H1 (cell line): ENCODE results near the gene SELENOS. TPM values are rescaled to one million over a fixed set of nuclear protein-coding genes. Genes with fewer than 3 reads are reported as not detected.

Experiments used
- CTCF ChIA-PET: fragments of 300-600 bp; sonication (Branson Sonifier 250); formaldehyde crosslinking; loops from one replicate; lab custom pipeline; 2021; ENCODE audit not compliant: partially characterized antibody; lab: Charles Lee
- POLR2A ChIA-PET: fragments of 300-600 bp; sonication (Branson Sonifier 250); formaldehyde crosslinking; loops from one replicate; lab custom pipeline; 2021; ENCODE audit warnings: inconsistent platforms; ENCODE audit not compliant: partially characterized antibody; lab: Charles Lee
- DNase-seq, 2 experiments: peaks; one replicate each; pipeline versions ENCODE4 v3.0.0 to v3.0.0-alpha.2; 2010 to 2022; ENCODE audit warnings: low spot score in 2 of 2, low read depth in 1 of 2, mixed read lengths in 1 of 2
- FAIRE-seq: peaks from 2 replicates; lab custom pipeline; 2011; peaks lifted over from hg19 to GRCh38; lab: Jason Lieb, UNC
- H2AFZ ChIP-seq: 2 replicates; pipeline ENCODE4 v1.8.1; 2012; ENCODE audit warnings: low read length, inconsistent platforms
- H2AK5ac ChIP-seq: 2 replicates; pipeline ENCODE4 v1.6.1; 2013; ENCODE audit warnings: low read depth, low read length
- H2BK120ac ChIP-seq: replicated peaks from 2 replicates; pipeline ENCODE3; 2013; ENCODE audit warnings: low read depth, low read length, inconsistent platforms
- H2BK12ac ChIP-seq: 2 replicates; pipeline ENCODE4 v1.6.1; 2013; ENCODE audit warnings: low read depth, low read length
- H2BK15ac ChIP-seq: 2 replicates; pipeline ENCODE4 v1.6.1; 2013; ENCODE audit warnings: low read length
- H2BK20ac ChIP-seq: 2 replicates; pipeline ENCODE4 v1.6.1; 2013; ENCODE audit warnings: low read length
- H2BK5ac ChIP-seq: 2 replicates; pipeline ENCODE4 v1.6.1; 2013; ENCODE audit warnings: low read depth, low read length
- H3K14ac ChIP-seq: 2 replicates; pipeline ENCODE4 v1.6.1; 2013; ENCODE audit warnings: inconsistent platforms; ENCODE audit not compliant: insufficient read length
- H3K18ac ChIP-seq: 2 replicates; pipeline ENCODE4 v1.6.1; 2013; ENCODE audit warnings: low read length; ENCODE audit errors: extremely low read depth
- H3K23ac ChIP-seq: 2 replicates; pipeline ENCODE4 v1.6.1; 2013; ENCODE audit warnings: inconsistent platforms; ENCODE audit not compliant: insufficient read length
- H3K23me2 ChIP-seq: 2 replicates; pipeline ENCODE4 v1.6.1; 2013; ENCODE audit warnings: low read depth, low read length
- H3K27ac ChIP-seq: 2 replicates; pipeline ENCODE4 v1.6.1; 2011; ENCODE audit warnings: low read depth, low read length, inconsistent platforms
- H3K27me3 ChIP-seq, 4 experiments: replicated peaks in 1 of 4; 1 replicate in 1 of 4; 2 replicates in 3 of 4; pipeline versions ENCODE4 v1.6.1 to v1.8.1; 2011 to 2013; ENCODE audit warnings: low read length in 3 of 4, mild to moderate bottlenecking in 3 of 4, inconsistent platforms in 2 of 4, mixed read lengths in 2 of 4, moderate library complexity in 1 of 4; ENCODE audit not compliant: control insufficient read depth in 3 of 4, insufficient read depth in 3 of 4; ENCODE audit errors: extremely low read depth in 1 of 4
- H3K36me3 ChIP-seq, 4 experiments: 2 replicates each; pipeline versions ENCODE4 v1.6.1 to v1.8.1; 2011 to 2013; ENCODE audit warnings: mild to moderate bottlenecking in 4 of 4, low read length in 3 of 4, moderate library complexity in 2 of 4, control low read depth in 1 of 4, inconsistent platforms in 1 of 4; ENCODE audit not compliant: insufficient read depth in 4 of 4, control insufficient read depth in 2 of 4
- H3K4ac ChIP-seq: replicated peaks from 2 replicates; pipeline ENCODE3; 2013; ENCODE audit warnings: low read length, low read depth, mixed read lengths, inconsistent platforms; ENCODE audit not compliant: insufficient read length
- H3K4me1 ChIP-seq, 4 experiments: replicated peaks in 1 of 4; 1 replicate in 1 of 4; 2 replicates in 3 of 4; pipeline versions ENCODE4 v1.6.1 to v1.8.1; 2011 to 2013; ENCODE audit warnings: low read length in 3 of 4, inconsistent platforms in 2 of 4, mixed read lengths in 1 of 4; ENCODE audit not compliant: insufficient read depth in 4 of 4, control insufficient read depth in 3 of 4
- H3K4me2 ChIP-seq, 2 experiments: 2 replicates each; pipeline versions ENCODE4 v1.6.1 to v1.8.1; 2011 to 2013; ENCODE audit warnings: low read depth in 2 of 2, low read length in 2 of 2, control low read depth in 1 of 2, inconsistent platforms in 1 of 2, mild to moderate bottlenecking in 1 of 2; ENCODE audit not compliant: insufficient read depth in 1 of 2
- H3K4me3 ChIP-seq, 4 experiments: fragments of 200-600, 300-600 bp in 1 of 4; sonication (generic), shearing (Covaris generic), sonication (Bioruptor Twin) in 1 of 4; 2 replicates each; pipeline versions ENCODE4 v1.5.1 to v1.8.1; 2011 to 2016; ENCODE audit warnings: low read length in 4 of 4, low read depth in 3 of 4, control low read depth in 2 of 4, inconsistent platforms in 2 of 4, mild to moderate bottlenecking in 2 of 4, mixed read lengths in 1 of 4, moderate library complexity in 1 of 4; ENCODE audit not compliant: insufficient read depth in 2 of 4; ENCODE audit errors: extremely low read depth in 1 of 4
- H3K56ac ChIP-seq: replicated peaks from 2 replicates; pipeline ENCODE3; 2013; ENCODE audit warnings: low read depth, mild to moderate bottlenecking, mixed read lengths, low read length, inconsistent platforms; ENCODE audit not compliant: insufficient read length
- H3K79me1 ChIP-seq: 2 replicates; pipeline ENCODE4 v1.6.1; 2013; ENCODE audit warnings: low read depth, low read length, control low read depth
- H3K79me2 ChIP-seq, 2 experiments: 2 replicates each; pipeline versions ENCODE4 v1.6.1 to v1.8.1; 2012 to 2013; ENCODE audit warnings: low read length in 2 of 2, mild to moderate bottlenecking in 2 of 2, inconsistent platforms in 1 of 2; ENCODE audit not compliant: insufficient read depth in 2 of 2, control insufficient read depth in 1 of 2
- H3K9ac ChIP-seq, 4 experiments: replicated peaks in 1 of 4; 1 replicate in 1 of 4; 2 replicates in 3 of 4; pipeline versions ENCODE4 v1.6.1 to v1.8.1; 2011 to 2013; ENCODE audit warnings: low read depth in 3 of 4, low read length in 3 of 4, control low read depth in 2 of 4, mild to moderate bottlenecking in 2 of 4, moderate library complexity in 2 of 4, inconsistent platforms in 1 of 4; ENCODE audit errors: extremely low read depth in 1 of 4
- H3K9me3 ChIP-seq, 2 experiments: 2 replicates each; pipeline versions ENCODE4 v1.6.1 to v1.8.1; 2012 to 2013; ENCODE audit warnings: mild to moderate bottlenecking in 2 of 2, moderate library complexity in 2 of 2, control low read depth in 1 of 2, inconsistent platforms in 1 of 2, low read depth in 1 of 2, low read length in 1 of 2, mixed read lengths in 1 of 2; ENCODE audit not compliant: insufficient read depth in 2 of 2
- H4K20me1 ChIP-seq, 2 experiments: replicated peaks in 1 of 2; 2 replicates each; pipeline versions ENCODE3 to v1.8.1; 2011 to 2013; ENCODE audit warnings: inconsistent platforms in 2 of 2, low read length in 2 of 2, mild to moderate bottlenecking in 1 of 2; ENCODE audit not compliant: insufficient read depth in 2 of 2, control insufficient read depth in 1 of 2
- H4K5ac ChIP-seq: 2 replicates; pipeline ENCODE4 v1.6.1; 2013; ENCODE audit warnings: low read length, low read depth, mixed read lengths, inconsistent platforms; ENCODE audit not compliant: insufficient read length
- H4K8ac ChIP-seq: 2 replicates; pipeline ENCODE4 v1.8.0; 2013; ENCODE audit warnings: mild to moderate bottlenecking, moderate library complexity, low read length, inconsistent platforms; ENCODE audit not compliant: insufficient read depth; ENCODE audit errors: extremely low read depth
- H4K91ac ChIP-seq: replicated peaks from 2 replicates; pipeline ENCODE3; 2013; ENCODE audit warnings: low read length, mixed read lengths, inconsistent platforms; ENCODE audit not compliant: insufficient read length
- CTBP2 ChIP-seq: IDR thresholded peaks from 2 replicates; pipeline ENCODE4 v1.7.0; 2011; ENCODE audit warnings: borderline replicate concordance, mild to moderate bottlenecking, moderate library complexity, mixed read lengths, low read length; ENCODE audit not compliant: insufficient read depth, insufficient read length
- KDM1A ChIP-seq: fragments of 200-600, 300-600 bp; sonication (generic); IDR thresholded peaks from 2 replicates; pipeline ENCODE4 v1.7.1; 2016; ENCODE audit warnings: mild to moderate bottlenecking, low read length, borderline replicate concordance
- SAP30 ChIP-seq: fragments of 300-600 bp; sonication (generic); IDR thresholded peaks from 2 replicates; pipeline ENCODE4 v1.7.1; 2012; ENCODE audit warnings: low read length, moderate library complexity, mild to moderate bottlenecking, inconsistent platforms; ENCODE audit not compliant: insufficient read depth, insufficient replicate concordance
- ZNF274 ChIP-seq: IDR thresholded peaks from 2 replicates; pipeline ENCODE4 v1.7.0; 2012; ENCODE audit warnings: low read length, borderline replicate concordance; ENCODE audit errors: extremely low read depth
- WGBS, 2 experiments: shearing (Covaris generic) in 1 of 2; methylation state at CpG; one replicate each; pipeline versions ENCODE4 v1.1.6 to v1.1.7; 2013 to 2015; ENCODE audit warnings: low lambda C conversion rate in 2 of 2, mixed read lengths in 2 of 2, inconsistent platforms in 1 of 2, low coverage in 1 of 2, missing lambda C conversion rate in 1 of 2; ENCODE audit not compliant: insufficient replicate concordance in 2 of 2, insufficient coverage in 1 of 2, insufficient read length in 1 of 2; ENCODE audit errors: extremely low coverage in 1 of 2, missing lambda C conversion rate in 1 of 2; 5-methylcytosine and 5-hydroxymethylcytosine counted together
- polyA plus RNA-seq, 7 experiments: library from polyadenylated mRNA; depleted of rRNA in 3 of 7; stranded (reverse) in 5 of 7; unstranded in 2 of 7; fragments of >200 nt in 5 of 7; fragments of 200-250 nt in 2 of 7; gene quantifications; 1 replicate in 5 of 7; 2 replicates in 1 of 7; 4 replicates in 1 of 7; pipeline versions ENCODE4 v1.2.1 to v1.2.3, GENCODE V29; 2011 to 2013; ENCODE audit warnings: missing spikeins in 2 of 7, mixed read lengths in 2 of 7
- total RNA-seq: library from RNA; stranded (reverse); fragmentation: NEBNext Ultra II Directional; extraction: Animal tissue kit (Norgen Biotek cat#: 25700); gene quantifications from 2 replicates; pipeline ENCODE4 v1.2.1, GENCODE V29; 2021

The SELENOS gene
- total and polyA plus RNA-seq, 2 of the 8 experiments (the other 6 are each of a cell fraction or from before 2014, with no cell fraction given), result 45.1 to 46.0 TPM

DNA sequence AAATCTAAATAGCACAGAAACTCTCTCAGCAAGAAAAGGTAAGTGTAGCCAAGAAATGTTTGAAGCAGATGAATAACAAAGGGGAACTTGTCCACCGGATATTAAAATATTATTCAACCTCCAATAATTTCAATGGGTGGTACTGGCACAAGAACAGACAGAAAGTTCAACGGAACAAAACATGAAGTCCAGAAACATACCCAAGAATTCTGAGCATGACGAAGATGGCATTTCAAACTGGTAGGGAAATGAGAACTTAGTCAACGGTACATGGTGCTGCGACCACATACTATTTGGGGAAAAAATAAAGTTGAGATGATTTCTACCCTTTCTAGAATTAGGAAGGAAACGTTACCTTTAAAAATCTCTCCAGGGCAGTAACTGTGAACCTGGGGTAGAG, 30.9 kb downstream of the SELENOS start:
- FAIRE-seq, result no peak
- WGBS, 2 experiments, result 84% methylated on average over 6 of the region's 6 CpGs; no CpG with 5 or more reads in 1 of the 2 experiments
- ChIA-PET CTCF (interaction anchor here (0.9 to 3.0 kb wide), 8 partner anchors 9 to 332 kb away, joined by 3 to 16 read pairs (median 8); no protein-coding TSS in a partner anchor), POLR2A (no interaction called here)
- no peak for DNase-seq
- Histone ChIP-seq H2BK120ac (no peak overlapping the region), H4K91ac (no peak overlapping the region), H3K27ac (no peak overlapping the region), H2AFZ (no peak overlapping the region), H2AK5ac (no peak overlapping the region), H2BK5ac (no peak overlapping the region), H3K18ac (no peak overlapping the region), H3K9ac (no peak overlapping the region), H4K8ac (no peak overlapping the region), H2BK12ac (no peak overlapping the region), H2BK15ac (no peak overlapping the region), H4K5ac (no peak overlapping the region), H3K56ac (no peak overlapping the region), H3K79me1 (peaks cover 21% of the 10 kb centered on the region), H3K4me2 (no peak overlapping the region; a peak in 1 of 4 replicates), H3K4me3 (no peak overlapping the region), H3K23ac (no peak overlapping the region), H3K9me3 (no peaks in the 10 kb centered on the region), H3K36me3 (peaks cover 0 to 3% (median under 1%) of the 10 kb centered on the region in 4 experiments; a peak in 1 of 8 replicates), H2BK20ac (no peak overlapping the region), H3K4ac (no peak overlapping the region), H3K23me2 (peaks cover 9% of the 10 kb centered on the region), H3K79me2 (peaks cover 55 to 97% of the 10 kb centered on the region in 2 experiments), H4K20me1 (peaks cover 36 to 46% of the 10 kb centered on the region in 2 experiments), H3K27me3 (no peaks in the 10 kb centered on the region), H3K4me1 (peaks cover 7 to 27% (median 14%) of the 10 kb centered on the region in 4 experiments; a peak in 6 of 7 replicates), H3K14ac (no peak overlapping the region)
- TF ChIP-seq CTBP2 (no peak), SAP30 (no peak), KDM1A (no peak), ZNF274 (no peak)
